Measurements from ENCODE around the gene NEU2.

Gene NEU2

GRCh38 chr2:233002829-233003657 lies 29.4 kb upstream of the NEU2 start:
- in situ Hi-C loops (cut with HindIII; ENCODE audit: low pct_unique_long_range_greater_than_20kb, low sequenced_read_pairs), result no loop called here
- TF ChIP-seq JUND (IDR thresholded peaks at IDR 0.05; ENCODE audit: low read depth), result no peak
- DNase-seq (ENCODE audit: low read depth in 1 of 2, low spot score in 1 of 2), result no peak

- TF ChIP-seq JUND (IDR thresholded peaks at IDR 0.05; ENCODE audit: low read depth), result no peak
- no peak for DNase-seq (ENCODE audit: low read depth in 1 of 2, low spot score in 1 of 2)
These were observed 28.6 kb upstream of the NEU2 start for GRCh38 chr2:233003658-233004555.

GRCh38 chr2:233005096-233005495 lies 27.4 kb upstream of the NEU2 start:
- no peak for TF ChIP-seq JUND (IDR thresholded peaks at IDR 0.05; ENCODE audit: low read depth)
- DNase-seq (ENCODE audit: low read depth in 1 of 2, low spot score in 1 of 2), result no peak
- in situ Hi-C loops (cut with HindIII; ENCODE audit: low pct_unique_long_range_greater_than_20kb, low sequenced_read_pairs), result no loop called here

More at GRCh38 chr2:233003658-233004555, 28.6 kb upstream of the NEU2 start:
- in situ Hi-C loops (cut with HindIII; ENCODE audit: low pct_unique_long_range_greater_than_20kb, low sequenced_read_pairs), result no loop called here

- in situ Hi-C loops (cut with HindIII; ENCODE audit: low pct_unique_long_range_greater_than_20kb, low sequenced_read_pairs), result no loop called here
- DNase-seq (ENCODE audit: low read depth in 1 of 2, low spot score in 1 of 2), result no peak
- no peak for TF ChIP-seq JUND (IDR thresholded peaks at IDR 0.05; ENCODE audit: low read depth)
These were observed 25.8 kb upstream of the NEU2 start for GRCh38 chr2:233006648-233007047.

- no peak for DNase-seq (ENCODE audit: low read depth in 1 of 2, low spot score in 1 of 2)
- in situ Hi-C loops (cut with HindIII; ENCODE audit: low pct_unique_long_range_greater_than_20kb, low sequenced_read_pairs), result no loop called here
These were observed 25.2 kb upstream of the NEU2 start for GRCh38 chr2:233007270-233007669.

GRCh38 chr2:233007739-233008138 lies 24.7 kb upstream of the NEU2 start:
- in situ Hi-C loops (cut with HindIII; ENCODE audit: low pct_unique_long_range_greater_than_20kb, low sequenced_read_pairs), result no loop called here
- DNase-seq (ENCODE audit: low read depth in 1 of 2, low spot score in 1 of 2), result no peak
- TF ChIP-seq JUND (IDR thresholded peaks at IDR 0.05; ENCODE audit: low read depth), result no peak

More at GRCh38 chr2:233007270-233007669, 25.2 kb upstream of the NEU2 start:
- TF ChIP-seq JUND (IDR thresholded peaks at IDR 0.05; ENCODE audit: low read depth), result no peak

GRCh38 chr2:233009661-233010060 lies 22.8 kb upstream of the NEU2 start:
- DNase-seq (ENCODE audit: low read depth in 1 of 2, low spot score in 1 of 2), result no peak
- TF ChIP-seq JUND (IDR thresholded peaks at IDR 0.05; ENCODE audit: low read depth), result no peak
- in situ Hi-C loops (cut with HindIII; ENCODE audit: low pct_unique_long_range_greater_than_20kb, low sequenced_read_pairs), result no loop called here

GRCh38 chr2:233010569-233011267 lies 21.8 kb upstream of the NEU2 start:
- TF ChIP-seq JUND (IDR thresholded peaks at IDR 0.05; ENCODE audit: low read depth), result no peak
- no peak for DNase-seq (ENCODE audit: low read depth in 1 of 2, low spot score in 1 of 2)
- in situ Hi-C loops (cut with HindIII; ENCODE audit: low pct_unique_long_range_greater_than_20kb, low sequenced_read_pairs), result no loop called here

- in situ Hi-C loops (cut with HindIII; ENCODE audit: low pct_unique_long_range_greater_than_20kb, low sequenced_read_pairs), result no loop called here
- TF ChIP-seq JUND (IDR thresholded peaks at IDR 0.05; ENCODE audit: low read depth), result no peak
- no peak for DNase-seq (ENCODE audit: low read depth in 1 of 2, low spot score in 1 of 2)
These were observed 21.2 kb upstream of the NEU2 start for GRCh38 chr2:233011268-233011650.

GRCh38 chr2:233011702-233012131 lies 20.8 kb upstream of the NEU2 start:
- no peak for TF ChIP-seq JUND (IDR thresholded peaks at IDR 0.05; ENCODE audit: low read depth)
- no peak for DNase-seq (ENCODE audit: low read depth in 1 of 2, low spot score in 1 of 2)
- in situ Hi-C loops (cut with HindIII; ENCODE audit: low pct_unique_long_range_greater_than_20kb, low sequenced_read_pairs), result no loop called here

- no peak for TF ChIP-seq JUND (IDR thresholded peaks at IDR 0.05; ENCODE audit: low read depth)
- DNase-seq (ENCODE audit: low read depth in 1 of 2, low spot score in 1 of 2), result no peak
- in situ Hi-C loops (cut with HindIII; ENCODE audit: low pct_unique_long_range_greater_than_20kb, low sequenced_read_pairs), result no loop called here
These were observed 20.0 kb upstream of the NEU2 start for GRCh38 chr2:233012301-233012971.

GRCh38 chr2:233013027-233013461 lies 19.4 kb upstream of the NEU2 start, which contains the start of gene NGEF:
NGEF (minus strand) TSS chr2:233013256; CDS start chr2:232974890, 38,366 bp downstream.
- in situ Hi-C loops (cut with HindIII; ENCODE audit: low pct_unique_long_range_greater_than_20kb, low sequenced_read_pairs), result no loop called here
- no peak for DNase-seq (ENCODE audit: low read depth in 1 of 2, low spot score in 1 of 2)
- no peak for TF ChIP-seq JUND (IDR thresholded peaks at IDR 0.05; ENCODE audit: low read depth)
